Thymus (tissue), 14 donors: ENCODE data around the gene RTKN2. TPM values are rescaled to one million over a fixed set of nuclear protein-coding genes. Genes with fewer than 3 reads are reported as not detected.

ENCODE experiments used
- DNase-seq, 9 donors: peaks; one replicate each; pipeline ENCODE4 v3.0.0-alpha.2; 2013; ENCODE audit warnings: low spot score in 9 of 9, low read depth in 6 of 9, missing footprints in 1 of 9
- H3K27ac ChIP-seq, 2 donors: one replicate each; pipeline ENCODE4 v1.5.1; 2013; ENCODE audit warnings: control low read depth in 1 of 2, low read depth in 1 of 2, low read length in 1 of 2, mild to moderate bottlenecking in 1 of 2, moderate library complexity in 1 of 2
- H3K27me3 ChIP-seq, 2 donors: one replicate each; pipeline ENCODE4 v1.5.1; 2013; ENCODE audit warnings: low read length in 1 of 2; ENCODE audit not compliant: control insufficient read depth in 2 of 2, insufficient read depth in 1 of 2
- H3K36me3 ChIP-seq, 2 donors: one replicate each; pipeline ENCODE4 v1.5.1; 2013; ENCODE audit warnings: low read length in 1 of 2, mild to moderate bottlenecking in 1 of 2, moderate library complexity in 1 of 2; ENCODE audit not compliant: control insufficient read depth in 2 of 2, insufficient read depth in 2 of 2
- H3K4me1 ChIP-seq, 2 donors: one replicate each; pipeline ENCODE4 v1.5.1; 2013; ENCODE audit warnings: low read length in 2 of 2; ENCODE audit not compliant: control insufficient read depth in 2 of 2, insufficient read depth in 2 of 2
- H3K4me3 ChIP-seq, 2 donors: one replicate each; pipeline ENCODE4 v1.5.1; 2013; ENCODE audit warnings: low read length in 2 of 2, control low read depth in 1 of 2, mild to moderate bottlenecking in 1 of 2
- H3K9me3 ChIP-seq, 2 donors: one replicate each; pipeline ENCODE4 v1.5.1; 2013; ENCODE audit warnings: low read length in 1 of 2, mild to moderate bottlenecking in 1 of 2; ENCODE audit not compliant: control insufficient read depth in 2 of 2, insufficient read depth in 1 of 2
- WGBS: extraction: QIAGEN DNeasy Blood & Tissue Kit; methylation state at CpG from one replicate; pipeline ENCODE4 v1.1.7; 2013; 5-methylcytosine and 5-hydroxymethylcytosine counted together
- long read RNA-seq, 10 donors: transcript quantifications; one replicate each; lab custom pipeline, GENCODE V29; 2026
- polyA plus RNA-seq: library from polyadenylated mRNA; stranded (reverse); fragments of 200-250 nt; gene quantifications from one replicate; pipeline ENCODE4 v1.2.3, GENCODE V29; 2013
- total RNA-seq: library from RNA; stranded (reverse); fragments of 120-200 nt; gene quantifications from one replicate; pipeline ENCODE4 v1.2.4, GENCODE V29; 2013
- donor health status: healthy.

Gene RTKN2, protein sequence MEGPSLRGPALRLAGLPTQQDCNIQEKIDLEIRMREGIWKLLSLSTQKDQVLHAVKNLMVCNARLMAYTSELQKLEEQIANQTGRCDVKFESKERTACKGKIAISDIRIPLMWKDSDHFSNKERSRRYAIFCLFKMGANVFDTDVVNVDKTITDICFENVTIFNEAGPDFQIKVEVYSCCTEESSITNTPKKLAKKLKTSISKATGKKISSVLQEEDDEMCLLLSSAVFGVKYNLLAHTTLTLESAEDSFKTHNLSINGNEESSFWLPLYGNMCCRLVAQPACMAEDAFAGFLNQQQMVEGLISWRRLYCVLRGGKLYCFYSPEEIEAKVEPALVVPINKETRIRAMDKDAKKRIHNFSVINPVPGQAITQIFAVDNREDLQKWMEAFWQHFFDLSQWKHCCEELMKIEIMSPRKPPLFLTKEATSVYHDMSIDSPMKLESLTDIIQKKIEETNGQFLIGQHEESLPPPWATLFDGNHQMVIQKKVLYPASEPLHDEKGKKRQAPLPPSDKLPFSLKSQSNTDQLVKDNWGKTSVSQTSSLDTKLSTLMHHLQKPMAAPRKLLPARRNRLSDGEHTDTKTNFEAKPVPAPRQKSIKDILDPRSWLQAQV
- total RNA-seq (5.0 TPM), polyA plus RNA-seq (6.2 TPM)
- long read RNA-seq, donor 1, partial matches to known transcripts: 0 of 1 reads
- long read RNA-seq, donor 1, other reads (novel, unspliced or antisense): 0 of 1 reads
- long read RNA-seq, donor 2: 0 reads
- long read RNA-seq, donor 3, partial matches to known transcripts: 0 of 3 reads
- long read RNA-seq, donor 3, other reads (novel, unspliced or antisense): 0 of 3 reads
- long read RNA-seq, donor 4, full-length matches to known transcripts: 2 of 2 reads
- long read RNA-seq, donor 4, partial matches to known transcripts: 0 of 2 reads
- long read RNA-seq, donor 4, other reads (novel, unspliced or antisense): 0 of 2 reads
- long read RNA-seq, donor 5, full-length matches to known transcripts: 6 of 6 reads
- long read RNA-seq, donor 5, partial matches to known transcripts: 0 of 6 reads
- long read RNA-seq, donor 5, other reads (novel, unspliced or antisense): 0 of 6 reads
- long read RNA-seq, donor 6, full-length matches to known transcripts: 2 of 2 reads
- long read RNA-seq, donor 6, partial matches to known transcripts: 0 of 2 reads
- long read RNA-seq, donor 6, other reads (novel, unspliced or antisense): 0 of 2 reads
- long read RNA-seq, donor 7, partial matches to known transcripts: 0 of 3 reads
- long read RNA-seq, donor 7, other reads (novel, unspliced or antisense): 0 of 3 reads
- long read RNA-seq, donor 8, partial matches to known transcripts: 0 of 2 reads
- long read RNA-seq, donor 8, other reads (novel, unspliced or antisense): 0 of 2 reads
- long read RNA-seq, donor 9, full-length matches to known transcripts: 1 of 1 reads
- long read RNA-seq, donor 9, partial matches to known transcripts: 0 of 1 reads
- long read RNA-seq, donor 9, other reads (novel, unspliced or antisense): 0 of 1 reads
- long read RNA-seq, donor 10, full-length matches to known transcripts: 2 of 2 reads
- long read RNA-seq, donor 10, partial matches to known transcripts: 0 of 2 reads
- long read RNA-seq, donor 10, other reads (novel, unspliced or antisense): 0 of 2 reads

DNA sequence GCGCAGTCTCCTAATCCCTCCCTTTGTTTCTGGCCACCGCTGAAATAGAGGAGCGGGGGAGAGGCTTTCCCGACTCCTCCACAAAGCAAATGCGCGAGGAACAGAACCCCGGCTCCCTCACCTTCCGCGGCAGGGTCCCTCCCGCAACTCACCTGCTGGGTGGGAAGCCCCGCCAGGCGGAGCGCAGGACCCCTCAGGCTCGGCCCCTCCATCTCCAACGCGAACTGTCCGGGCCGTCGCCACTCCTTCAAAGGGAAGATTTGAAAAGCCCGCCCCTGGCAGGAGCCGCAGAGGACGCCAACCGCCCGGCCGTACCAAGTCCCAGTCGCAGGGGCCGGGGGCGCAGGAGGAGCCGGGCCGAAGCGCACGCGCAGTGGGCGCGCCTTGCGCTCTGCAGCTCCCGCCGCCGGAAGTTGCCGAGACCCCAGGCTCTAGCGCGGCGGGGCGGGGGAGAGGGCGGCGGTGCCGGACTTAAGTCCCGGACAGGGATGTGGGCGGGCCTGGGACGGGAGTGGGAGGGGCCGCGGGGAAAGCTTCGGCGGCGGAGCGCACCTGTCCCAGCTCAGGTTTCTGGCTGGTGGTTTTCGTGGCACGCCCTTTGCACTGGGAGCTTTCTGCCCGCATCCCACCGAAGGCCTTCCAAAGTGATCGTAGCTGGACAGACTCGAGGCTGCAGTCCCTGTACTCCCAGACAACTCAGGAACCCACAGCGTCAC, at the start of gene RTKN2:
Gene RTKN2 (minus strand): TSS at position 446 of the 716 bp plus-strand sequence. CDS start 234 bp downstream, at position 212.
- peak within 1 kb of the TSS in 1 of 2 donors; percentile 21 for H3K27ac ChIP-seq
- peaks cover 0 to 16% of the 10 kb centered on the region in 2 donors for H3K27me3 ChIP-seq
- H3K36me3 ChIP-seq: no peaks in the 10 kb centered on the region
- H3K9me3 ChIP-seq: no peaks in the 10 kb centered on the region
- H3K4me3 ChIP-seq: peak within 1 kb of the TSS; percentile 71 to 78
- WGBS: under 1% methylated on average over 63 of the region's 63 CpGs
- peak in 7 of 9 donors; percentile 56 to 89 (median 77) for DNase-seq
- H3K4me1 ChIP-seq: peaks cover 5 to 11% of the 10 kb centered on the region in 2 donors

DNA sequence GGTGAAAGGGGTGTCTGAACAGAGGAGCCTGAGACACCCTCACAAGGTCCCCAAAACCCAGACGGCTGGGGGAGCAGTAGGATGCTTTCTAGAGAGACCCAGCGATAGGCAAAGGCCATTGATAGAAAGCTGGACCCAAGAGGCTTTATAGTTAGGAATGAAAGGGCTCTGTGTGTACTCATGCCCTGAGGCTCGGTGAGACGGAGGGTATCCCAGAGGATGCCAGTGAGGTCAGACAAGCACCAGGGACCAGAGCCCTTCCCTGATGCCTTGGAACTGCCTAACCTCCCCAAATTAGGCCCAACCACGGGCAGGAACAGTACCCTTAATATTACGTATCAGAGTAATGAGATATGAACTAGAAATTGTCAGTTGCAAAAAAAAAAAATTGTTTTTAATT, 48.6 kb upstream of the RTKN2 start:
- no peak for DNase-seq
- Histone ChIP-seq H3K27me3 (no peaks in the 10 kb centered on the region), H3K36me3 (no peaks in the 10 kb centered on the region), H3K4me3 (no peak overlapping the region), H3K4me1 (no peaks in the 10 kb centered on the region), H3K9me3 (no peaks in the 10 kb centered on the region), H3K27ac (no peak overlapping the region)
- 96% methylated on average over 6 of the region's 6 CpGs for WGBS

- DNase-seq: no peak
- no peaks in the 10 kb centered on the region for H3K36me3 ChIP-seq
- WGBS: 98% methylated on average over 2 of the region's 2 CpGs
- no peak overlapping the region for H3K27ac ChIP-seq
- no peak overlapping the region for H3K4me3 ChIP-seq
- H3K4me1 ChIP-seq: peaks cover 0 to 3% of the 10 kb centered on the region in 2 donors
- H3K27me3 ChIP-seq: no peaks in the 10 kb centered on the region
- H3K9me3 ChIP-seq: no peaks in the 10 kb centered on the region
Measured at GRCh38 chr10:62309254-62309653, 40.6 kb upstream of the RTKN2 start.

DNA sequence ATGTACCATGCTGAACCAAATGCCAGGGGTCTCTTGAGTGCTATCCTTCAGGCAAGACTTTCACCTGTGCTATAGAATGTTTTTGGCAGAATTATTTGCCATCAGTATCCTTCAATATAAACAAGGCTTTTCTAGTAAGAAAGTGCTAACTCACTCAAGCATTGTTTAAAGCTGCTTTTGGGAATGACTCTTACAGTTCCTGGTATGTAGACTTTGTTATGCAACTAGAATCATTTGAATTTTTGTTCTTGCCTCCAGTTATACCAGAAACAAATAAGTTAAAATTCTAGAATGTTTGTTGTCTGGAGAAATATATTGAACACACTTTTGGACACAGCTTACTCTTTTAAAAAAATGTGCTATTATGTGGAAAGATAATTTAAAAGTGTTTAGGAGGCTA, 39.5 kb upstream of the RTKN2 start:
- H3K4me3 ChIP-seq: no peak overlapping the region
- H3K27me3 ChIP-seq: no peaks in the 10 kb centered on the region
- H3K36me3 ChIP-seq: no peaks in the 10 kb centered on the region
- DNase-seq: no peak
- H3K4me1 ChIP-seq: peaks cover 0 to 3% of the 10 kb centered on the region in 2 donors
- no peak overlapping the region for H3K27ac ChIP-seq
- H3K9me3 ChIP-seq: no peaks in the 10 kb centered on the region

GRCh38 chr10:62307635-62308034, 39.0 kb upstream of the RTKN2 start:
- 46% methylated on average over 4 of the region's 4 CpGs for WGBS
- H3K27ac ChIP-seq: no peak overlapping the region
- no peak overlapping the region for H3K4me3 ChIP-seq
- no peaks in the 10 kb centered on the region for H3K36me3 ChIP-seq
- DNase-seq: no peak
- no peaks in the 10 kb centered on the region for H3K27me3 ChIP-seq
- peaks cover 0 to 3% of the 10 kb centered on the region in 2 donors for H3K4me1 ChIP-seq
- H3K9me3 ChIP-seq: no peaks in the 10 kb centered on the region

DNA sequence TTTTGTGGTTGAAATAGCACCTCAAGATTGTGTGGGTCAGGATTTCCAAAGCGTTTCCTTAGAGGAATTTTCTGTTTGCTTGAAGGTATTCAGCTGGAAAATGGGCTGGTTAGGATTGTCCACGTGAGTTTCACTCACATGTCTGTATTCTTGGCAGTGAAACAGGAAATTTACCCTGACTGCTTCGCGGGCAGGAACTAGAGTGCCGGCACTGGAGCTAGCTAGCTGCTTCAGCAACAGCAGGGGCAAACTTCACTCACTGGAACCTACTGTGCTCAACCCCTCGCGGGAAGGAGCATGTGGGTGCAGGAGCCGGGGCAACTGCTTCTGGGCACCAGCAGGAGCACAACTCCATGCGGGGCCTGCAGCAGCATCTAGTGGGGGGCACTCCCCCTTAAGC, 38.0 kb upstream of the RTKN2 start:
- Histone ChIP-seq H3K27ac (no peak overlapping the region), H3K27me3 (no peaks in the 10 kb centered on the region), H3K9me3 (no peaks in the 10 kb centered on the region), H3K4me1 (peaks cover 0 to 3% of the 10 kb centered on the region in 2 donors), H3K4me3 (no peak overlapping the region), H3K36me3 (no peaks in the 10 kb centered on the region)
- peak in 1 of 9 donors; percentile 9 for DNase-seq
- 44% methylated on average over 9 of the region's 9 CpGs for WGBS

DNA sequence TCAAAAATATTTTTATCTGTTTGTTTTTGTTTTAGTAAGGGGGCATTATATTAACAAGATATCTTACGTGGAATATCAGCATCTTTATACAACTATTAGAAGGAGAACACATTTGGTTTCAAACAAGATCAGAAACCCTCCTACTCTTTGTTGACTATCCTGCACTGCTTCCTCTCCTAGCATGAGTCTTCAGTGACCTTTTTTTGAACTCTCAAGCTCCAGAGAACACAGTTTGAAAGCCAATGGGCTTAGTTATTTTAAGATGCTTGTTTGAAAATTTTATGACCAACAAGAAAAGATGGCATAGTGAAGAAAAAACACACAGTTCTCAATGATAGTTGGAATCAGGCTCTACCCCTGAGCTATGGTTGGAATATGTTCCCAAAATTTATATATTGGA, 37.2 kb upstream of the RTKN2 start:
- H3K4me3 ChIP-seq: no peak overlapping the region
- DNase-seq: no peak
- H3K4me1 ChIP-seq: peaks cover 0 to 3% of the 10 kb centered on the region in 2 donors
- H3K9me3 ChIP-seq: no peaks in the 10 kb centered on the region
- H3K27ac ChIP-seq: no peak overlapping the region
- no peaks in the 10 kb centered on the region for H3K36me3 ChIP-seq
- 95% methylated on average over 1 of the region's 1 CpG for WGBS
- H3K27me3 ChIP-seq: no peaks in the 10 kb centered on the region

GRCh38 chr10:62303922-62304321, 35.3 kb upstream of the RTKN2 start:
- no peaks in the 10 kb centered on the region for H3K9me3 ChIP-seq
- H3K27ac ChIP-seq: no peak overlapping the region
- no peak overlapping the region for H3K4me3 ChIP-seq
- H3K36me3 ChIP-seq: no peaks in the 10 kb centered on the region
- 98% methylated on average over 7 of the region's 7 CpGs for WGBS
- DNase-seq: no peak
- peaks cover 0 to 3% of the 10 kb centered on the region in 2 donors for H3K4me1 ChIP-seq
- H3K27me3 ChIP-seq: no peaks in the 10 kb centered on the region
